Stimulated activated CD8-positive, alpha-beta memory T cell treated with anti-CD3 and anti-CD28 coated beads, Interleukin-15, amount 100 ng/mL, for 24 hours (primary cell): ENCODE data around the gene SAMD9.
"Not testable (repeated sequence)": the region's sequence is repeated elsewhere in the genome, so short reads cannot be mapped to it uniquely, and the experiment has no call there.

Source experiments
- DNase-seq: peaks from one replicate; pipeline ENCODE4 v3.0.0-alpha.2; 2020; ENCODE audit warnings: low read depth

Gene SAMD9

DNA sequence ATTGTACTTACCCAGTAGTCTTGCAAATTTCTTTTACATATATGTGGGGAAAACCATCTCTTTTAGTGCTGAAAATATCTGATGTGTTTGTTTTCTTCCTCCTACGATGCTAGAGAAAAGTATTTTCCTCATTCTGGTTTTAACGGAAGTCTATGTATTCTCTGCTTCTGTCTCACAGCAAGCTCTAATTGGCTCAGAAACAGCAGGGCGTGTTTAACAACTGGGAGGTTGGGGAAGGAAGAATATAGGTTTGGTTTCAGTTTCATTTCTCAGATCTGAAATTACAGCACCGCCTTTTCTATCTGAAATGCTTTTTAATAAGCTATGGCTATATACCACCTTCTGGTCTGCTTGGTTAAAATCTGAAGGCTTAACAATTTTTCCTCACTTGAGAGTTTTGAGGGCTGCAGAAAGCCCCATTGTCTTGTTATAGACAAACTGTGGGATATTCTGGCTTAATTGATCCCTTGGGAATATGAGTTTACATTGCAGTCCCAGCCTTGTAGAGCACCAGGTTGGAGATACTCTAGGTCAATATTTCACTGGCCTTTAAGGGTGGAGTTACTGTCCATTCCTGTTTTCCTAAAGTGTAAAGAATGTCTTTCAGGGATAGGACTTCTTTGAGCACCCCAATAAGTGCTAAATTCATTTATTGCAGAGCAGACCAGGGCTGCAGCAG lies at the start of gene SAMD9:
Gene SAMD9 (minus strand): TSS at position 128 of the 679 bp plus-strand sequence. CDS start 11,882 bp downstream, outside the sequence.
- no peak for DNase-seq

- DNase-seq, result no peak
Measured at GRCh38 chr7:93165447-93165846, 47.7 kb upstream of the SAMD9 start.

- DNase-seq, result no peak
Measured at GRCh38 chr7:93164766-93165165, 47.0 kb upstream of the SAMD9 start.

GRCh38 chr7:93161181-93161762 lies 43.5 kb upstream of the SAMD9 start:
- DNase-seq, result no peak

GRCh38 chr7:93160410-93160809 lies 42.6 kb upstream of the SAMD9 start:
- DNase-seq, result no peak

- no peak for DNase-seq
Measured at GRCh38 chr7:93159490-93159889, 41.7 kb upstream of the SAMD9 start.

DNA sequence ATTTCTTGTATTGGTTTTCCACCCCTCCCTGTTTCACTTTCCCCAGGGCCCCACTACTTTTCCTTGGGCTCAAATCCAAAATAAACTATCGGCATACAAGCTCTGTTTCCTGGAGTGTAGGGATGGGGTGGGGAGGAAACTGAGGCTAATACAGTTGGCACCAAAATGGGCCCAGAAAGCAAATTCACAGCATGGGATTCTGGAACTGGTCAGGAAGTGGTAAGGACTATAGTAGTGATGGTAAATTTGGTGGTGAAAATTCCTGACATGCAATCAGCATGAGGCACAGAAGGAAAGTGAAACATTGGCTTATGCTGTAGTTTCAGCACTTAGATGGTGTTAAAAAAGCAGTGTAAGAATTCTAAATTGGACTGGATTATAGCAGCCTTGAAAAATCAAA lies 39.1 kb upstream of the SAMD9 start:
- DNase-seq, result no peak

GRCh38 chr7:93150200-93150835 lies 32.5 kb upstream of the SAMD9 start:
- DNase-seq, result no peak

DNA sequence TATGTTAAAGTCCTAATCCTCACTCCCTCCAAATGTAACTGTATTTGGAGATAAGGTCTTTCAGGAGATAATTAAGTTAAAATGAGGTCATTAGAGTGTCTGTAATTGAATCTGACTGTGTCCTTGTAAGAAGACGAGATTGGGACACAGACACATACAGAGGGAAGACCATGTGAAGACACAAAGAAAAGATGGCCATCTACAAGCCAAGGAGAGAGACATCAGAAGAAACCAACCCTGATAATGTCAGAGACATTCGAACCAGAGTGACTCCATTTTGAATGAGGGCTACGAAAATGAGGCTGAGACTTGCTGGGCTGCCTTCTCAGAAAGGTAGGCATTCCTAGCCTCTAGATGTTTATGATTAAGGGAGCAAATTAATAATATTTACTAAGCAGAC lies 30.9 kb upstream of the SAMD9 start:
- DNase-seq, result no peak

GRCh38 chr7:93148144-93148543 lies 30.4 kb upstream of the SAMD9 start, which contains the start of gene SAMD9L:
Gene SAMD9L (minus strand): TSS chr7:93148385. CDS start chr7:93135971, 12,414 bp downstream.
- DNase-seq, result no peak

- no peak for DNase-seq
Measured at GRCh38 chr7:93147363-93147762, 29.6 kb upstream of the SAMD9 start.

DNA sequence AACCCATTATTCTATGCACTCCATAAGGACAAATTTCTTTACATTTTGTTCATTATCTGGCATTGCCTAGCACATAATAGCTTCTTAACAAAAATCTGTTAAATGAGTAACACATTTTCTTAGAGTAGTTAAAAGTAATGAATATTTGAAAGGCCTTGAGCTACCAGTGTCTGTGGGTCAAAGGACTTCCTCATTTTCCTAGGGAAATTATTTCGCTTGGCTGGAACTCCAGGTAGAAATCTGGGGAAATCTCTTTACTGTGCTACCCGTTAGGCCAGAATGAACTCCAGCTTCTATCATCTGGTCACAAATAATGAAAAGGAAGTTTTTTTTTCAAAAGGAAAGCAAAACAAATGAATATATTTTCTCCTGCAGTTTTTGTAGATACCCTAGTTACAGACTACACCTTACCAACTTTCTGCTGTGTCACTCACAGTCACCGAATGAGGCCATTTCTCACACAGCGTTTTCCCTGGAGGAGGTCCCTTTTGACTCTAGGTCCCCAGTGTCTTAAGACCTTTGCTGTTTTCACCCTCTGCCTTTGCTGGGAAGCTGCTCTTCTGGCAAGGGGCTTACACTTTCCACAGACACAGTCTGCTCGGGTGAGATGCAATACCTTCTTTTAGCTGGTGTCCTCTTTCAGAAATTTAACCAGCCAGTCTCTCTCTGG lies 28.8 kb upstream of the SAMD9 start:
- no peak for DNase-seq

- no peak for DNase-seq
Measured at GRCh38 chr7:93146036-93146435, 28.3 kb upstream of the SAMD9 start.

- DNase-seq, result no peak
Measured at GRCh38 chr7:93145354-93145753, 27.6 kb upstream of the SAMD9 start.

DNA sequence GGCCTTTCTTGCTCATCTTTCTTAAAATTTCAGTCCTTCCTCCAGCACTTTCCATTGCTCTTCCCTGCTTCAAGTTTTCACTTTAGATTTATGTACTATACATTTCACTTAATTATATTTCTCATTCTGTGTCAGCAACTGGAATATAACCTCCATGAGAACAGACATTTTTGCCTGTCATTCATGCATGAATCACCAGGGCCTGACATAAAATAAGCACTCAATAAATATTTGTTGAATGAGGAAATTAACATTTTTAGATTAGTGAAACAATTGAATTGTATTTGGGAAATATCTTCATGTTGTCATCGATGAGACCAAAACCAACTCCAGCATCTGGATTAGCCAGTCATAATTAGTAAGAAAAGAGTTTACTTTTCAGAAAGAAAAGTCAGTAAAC lies 24.3 kb upstream of the SAMD9 start:
- DNase-seq, result no peak

- no peak for DNase-seq
Measured at GRCh38 chr7:93140582-93141191, 22.9 kb upstream of the SAMD9 start.

- DNase-seq, result no peak
Measured at GRCh38 chr7:93138576-93138975, 20.8 kb upstream of the SAMD9 start.

DNA sequence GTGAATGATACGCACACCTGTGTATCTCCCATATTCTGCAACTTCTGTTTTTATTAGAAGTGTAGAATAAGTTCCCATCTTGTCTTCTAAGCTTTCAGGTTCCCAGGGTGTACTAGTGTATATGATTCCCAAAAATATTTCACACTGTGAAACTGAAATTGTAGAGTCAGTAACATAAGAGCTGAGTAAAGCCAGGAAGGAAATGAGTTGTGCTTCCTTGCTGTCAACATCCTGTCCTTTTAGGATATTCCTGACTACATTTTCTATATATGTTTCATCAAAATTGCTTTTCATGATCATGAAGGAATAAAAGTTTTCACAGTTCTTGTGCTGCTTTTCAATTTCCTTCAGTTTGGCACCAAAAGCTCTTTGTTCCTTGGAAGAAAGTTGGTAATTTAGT lies 15.2 kb upstream of the SAMD9 start:
- DNase-seq, result no peak

GRCh38 chr7:93132216-93132615 lies 14.4 kb upstream of the SAMD9 start:
- no peak for DNase-seq

GRCh38 chr7:93126954-93127353 lies 9.2 kb upstream of the SAMD9 start:
- DNase-seq, result not testable (repeated sequence)

DNA sequence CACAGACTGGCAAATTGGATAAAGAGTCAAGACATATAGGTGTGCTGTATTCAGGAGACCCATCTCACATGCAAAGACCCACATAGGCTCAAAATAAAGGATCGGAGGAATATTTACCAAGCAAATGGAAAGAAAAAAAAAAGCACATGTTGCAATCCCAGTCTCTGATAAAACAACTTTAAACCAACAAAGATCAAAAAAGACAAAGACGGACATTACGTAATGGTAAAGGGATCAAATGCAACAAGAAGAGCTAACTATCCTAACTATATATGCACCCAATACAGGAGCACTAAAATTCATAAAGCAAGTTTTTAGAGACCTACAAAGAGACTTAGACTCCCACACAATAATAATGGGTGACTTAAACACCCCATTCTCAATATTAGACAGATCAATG lies 5.8 kb upstream of the SAMD9 start:
- not testable (repeated sequence) for DNase-seq
